ENCODE results near the gene ACTRT2.

The ACTRT2 gene

GRCh38 chr1:3004285-3005205 is 16.7 kb upstream of the ACTRT2 start:
- no peak overlapping the region for H3K27ac ChIP-seq
- TF ChIP-seq ZFX (IDR thresholded peaks at IDR 0.05): no peak
- TF ChIP-seq CTCF (conservative IDR thresholded peaks at IDR 0.05): no peak

GRCh38 chr1:3005771-3006170 is 15.5 kb upstream of the ACTRT2 start:
- no peak overlapping the region for H3K27ac ChIP-seq
- TF ChIP-seq ZFX (IDR thresholded peaks at IDR 0.05): no peak
- TF ChIP-seq CTCF (conservative IDR thresholded peaks at IDR 0.05): no peak

GRCh38 chr1:3007298-3008147 is 13.7 kb upstream of the ACTRT2 start:
- no peak overlapping the region for H3K27ac ChIP-seq
- TF ChIP-seq ZFX (IDR thresholded peaks at IDR 0.05) (no peak), CTCF (conservative IDR thresholded peaks at IDR 0.05) (no peak)

- TF ChIP-seq CTCF (conservative IDR thresholded peaks at IDR 0.05) (no peak), ZFX (IDR thresholded peaks at IDR 0.05) (no peak)
- no peak overlapping the region for H3K27ac ChIP-seq
Observed at GRCh38 chr1:3009021-3009420, 12.2 kb upstream of the ACTRT2 start.

- TF ChIP-seq CTCF (conservative IDR thresholded peaks at IDR 0.05) (no peak), ZFX (IDR thresholded peaks at IDR 0.05) (no peak)
- no peak overlapping the region for H3K27ac ChIP-seq
Observed at GRCh38 chr1:3009556-3009955, 11.7 kb upstream of the ACTRT2 start.

GRCh38 chr1:3011127-3011526 is 10.1 kb upstream of the ACTRT2 start:
- TF ChIP-seq CTCF (conservative IDR thresholded peaks at IDR 0.05): no peak
- TF ChIP-seq ZFX (IDR thresholded peaks at IDR 0.05): no peak
- H3K27ac ChIP-seq: no peak overlapping the region

All from C4-2B (cell line).